ENCODE results near the gene SDR39U1. TPM values are rescaled to one million over a fixed set of nuclear protein-coding genes. Genes with fewer than 3 reads are reported as not detected.

SDR39U1 gene
- polyA plus RNA-seq, 1 donor from 2014 or later, result 142 TPM

GRCh38 chr14:24430682-24431568, 11.7 kb downstream of the SDR39U1 start:
- no peaks in the 10 kb centered on the region for H3F3A ChIP-seq (ENCODE audit: insufficient read depth, low read length, poor library complexity, severe bottlenecking)
- peaks cover 9% of the 10 kb centered on the region for H3K27me3 ChIP-seq (ENCODE audit: insufficient read depth, low read depth, low read length)
- no peak for TF ChIP-seq POLR2AphosphoS5 (IDR thresholded peaks at IDR 0.05)
- TF ChIP-seq EP300 (conservative IDR thresholded peaks at IDR 0.05; ENCODE audit: poor library complexity, severe bottlenecking), result no peak
- TF ChIP-seq TAF1 (IDR thresholded peaks at IDR 0.05; ENCODE audit: low read depth), result no peak
- no peak for TF ChIP-seq EZH2 (IDR thresholded peaks at IDR 0.05; ENCODE audit: borderline replicate concordance, insufficient read depth, low read length, poor library complexity, severe bottlenecking)
- TF ChIP-seq SMC3 (conservative IDR thresholded peaks at IDR 0.05; ENCODE audit: poor library complexity), result no peak
- TF ChIP-seq REST (IDR thresholded peaks at IDR 0.05; ENCODE audit: borderline replicate concordance), result no peak
- no peak for TF ChIP-seq RAD21 (conservative IDR thresholded peaks at IDR 0.05)
- TF ChIP-seq CTCF (IDR thresholded peaks at IDR 0.05; ENCODE audit: poor library complexity, severe bottlenecking), result no peak
- H4K20me1 ChIP-seq (ENCODE audit: insufficient read depth), result no peaks in the 10 kb centered on the region
- H2AFZ ChIP-seq (ENCODE audit: low read depth, low read length), result no peak overlapping the region
- no peak overlapping the region for H3K9ac ChIP-seq (ENCODE audit: low read length)
- no peaks in the 10 kb centered on the region for H3K79me2 ChIP-seq (replicated peaks; ENCODE audit: insufficient read depth, low read length)
- no peaks in the 10 kb centered on the region for H3K9me3 ChIP-seq (ENCODE audit: low read length)
- no peaks in the 10 kb centered on the region for H3K36me3 ChIP-seq (ENCODE audit: insufficient read depth, low read length)
- H3K4me3 ChIP-seq (ENCODE audit: low read length), result no peak overlapping the region
- H3K9me2 ChIP-seq (ENCODE audit: insufficient read depth, low read length), result no peaks in the 10 kb centered on the region
- no peak overlapping the region for H3K27ac ChIP-seq (ENCODE audit: low read length)
- H3K4me2 ChIP-seq (ENCODE audit: low read length), result no peak overlapping the region

- TF ChIP-seq EP300 (conservative IDR thresholded peaks at IDR 0.05; ENCODE audit: poor library complexity, severe bottlenecking), result no peak
- TF ChIP-seq MXI1 (conservative IDR thresholded peaks at IDR 0.05; ENCODE audit: poor library complexity, severe bottlenecking), result no peak
- no peak for TF ChIP-seq TAF1 (IDR thresholded peaks at IDR 0.05; ENCODE audit: low read depth)
- no peak for TF ChIP-seq POLR2AphosphoS5 (IDR thresholded peaks at IDR 0.05)
- no peak for TF ChIP-seq SMC3 (conservative IDR thresholded peaks at IDR 0.05; ENCODE audit: poor library complexity)
- TF ChIP-seq CTCF (IDR thresholded peaks at IDR 0.05; ENCODE audit: poor library complexity, severe bottlenecking), result no peak
- no peak for TF ChIP-seq EZH2 (IDR thresholded peaks at IDR 0.05; ENCODE audit: borderline replicate concordance, insufficient read depth, low read length, poor library complexity, severe bottlenecking)
- TF ChIP-seq REST (IDR thresholded peaks at IDR 0.05; ENCODE audit: borderline replicate concordance), result no peak
- no peak for TF ChIP-seq RAD21 (conservative IDR thresholded peaks at IDR 0.05)
- H2AFZ ChIP-seq (ENCODE audit: low read depth, low read length), result no peak overlapping the region
- H3K9ac ChIP-seq (ENCODE audit: low read length), result no peak overlapping the region
- no peaks in the 10 kb centered on the region for H3K36me3 ChIP-seq (ENCODE audit: insufficient read depth, low read length)
- no peak overlapping the region for H3K27ac ChIP-seq (ENCODE audit: low read length)
- H3K9me3 ChIP-seq (ENCODE audit: low read length), result no peaks in the 10 kb centered on the region
- no peaks in the 10 kb centered on the region for H4K20me1 ChIP-seq (ENCODE audit: insufficient read depth)
- no peak overlapping the region for H3K4me3 ChIP-seq (ENCODE audit: low read length)
- no peak overlapping the region for H3K4me2 ChIP-seq (ENCODE audit: low read length)
- peaks cover 9% of the 10 kb centered on the region for H3K27me3 ChIP-seq (ENCODE audit: insufficient read depth, low read depth, low read length)
- no peaks in the 10 kb centered on the region for H3K79me2 ChIP-seq (replicated peaks; ENCODE audit: insufficient read depth, low read length)
- H3K9me2 ChIP-seq (ENCODE audit: insufficient read depth, low read length), result no peaks in the 10 kb centered on the region
- no peaks in the 10 kb centered on the region for H3F3A ChIP-seq (ENCODE audit: insufficient read depth, low read length, poor library complexity, severe bottlenecking)
Measured at GRCh38 chr14:24430143-24430681, 12.4 kb downstream of the SDR39U1 start.

Measured in neural cell (in vitro differentiated cells).